DMS 273 treated with DMSO at 0.1 percent for 48 hours (cell line): ENCODE data around the gene PRKCA.
"Not testable (repeated sequence)": the region's sequence is repeated elsewhere in the genome, so short reads cannot be mapped to it uniquely, and the experiment has no call there.

Experiments
- DNase-seq: peaks from one replicate; lab custom pipeline; 2025; lab: John Stamatoyannopoulos, UW

PRKCA gene

DNA sequence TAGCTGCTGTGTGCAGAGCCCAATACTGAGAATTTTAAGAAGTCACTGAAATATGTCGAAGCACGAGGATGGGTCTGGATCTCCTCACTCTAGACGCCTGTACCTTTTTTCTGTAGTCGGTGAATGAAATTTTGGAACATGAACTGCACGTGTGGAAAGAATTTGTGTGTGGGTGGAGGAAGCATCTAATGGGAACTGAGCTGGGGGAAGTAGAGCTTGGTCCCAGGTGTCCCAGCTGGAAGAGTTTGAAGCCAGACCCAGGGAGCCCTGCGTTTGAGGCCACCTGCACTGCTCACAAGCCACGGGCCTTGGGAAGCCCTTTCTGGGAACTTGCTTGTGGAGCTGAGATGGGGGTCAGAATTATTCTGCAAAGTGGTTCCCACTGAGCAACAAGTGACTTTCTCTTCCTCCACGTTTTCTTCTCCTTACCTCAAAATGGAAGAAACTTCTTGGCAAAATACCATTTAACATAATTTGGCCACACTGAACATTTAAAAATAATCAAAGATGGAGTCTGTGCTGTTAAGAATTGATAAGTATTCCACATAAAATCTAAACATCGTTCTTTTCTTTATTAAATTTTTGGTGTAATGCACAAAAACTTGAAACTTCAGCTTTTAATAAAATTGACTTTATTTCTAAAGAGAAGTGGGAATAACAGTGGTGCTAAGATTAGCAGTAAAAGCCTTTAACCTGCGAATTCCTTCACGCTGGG lies 163.8 kb downstream of the PRKCA start:
- DNase-seq = no peak

DNA sequence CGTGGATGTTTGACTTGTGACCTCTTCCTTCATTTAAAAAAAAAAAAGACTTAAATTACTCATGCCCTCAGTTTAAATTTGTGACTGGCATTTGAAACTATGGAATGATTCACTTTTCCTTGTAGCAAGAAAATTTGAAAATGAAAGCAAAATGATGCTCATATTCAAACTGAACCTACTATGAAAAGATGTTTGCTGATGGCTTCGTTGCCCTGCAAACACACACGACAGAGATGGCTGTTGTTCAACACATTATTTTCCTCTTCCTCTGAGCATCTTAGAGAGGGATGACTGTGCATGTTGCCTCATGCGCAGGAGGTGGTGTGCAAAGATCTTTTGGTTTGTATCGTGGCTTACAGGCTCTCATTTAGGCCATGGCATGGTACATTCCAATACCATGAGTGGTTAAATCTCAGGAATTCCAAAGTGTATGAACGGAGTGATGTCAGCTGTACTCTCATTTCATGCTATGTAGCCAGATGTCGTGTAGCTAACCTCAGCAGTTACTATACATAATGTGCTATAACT lies 164.5 kb downstream of the PRKCA start:
- DNase-seq = no peak

DNA sequence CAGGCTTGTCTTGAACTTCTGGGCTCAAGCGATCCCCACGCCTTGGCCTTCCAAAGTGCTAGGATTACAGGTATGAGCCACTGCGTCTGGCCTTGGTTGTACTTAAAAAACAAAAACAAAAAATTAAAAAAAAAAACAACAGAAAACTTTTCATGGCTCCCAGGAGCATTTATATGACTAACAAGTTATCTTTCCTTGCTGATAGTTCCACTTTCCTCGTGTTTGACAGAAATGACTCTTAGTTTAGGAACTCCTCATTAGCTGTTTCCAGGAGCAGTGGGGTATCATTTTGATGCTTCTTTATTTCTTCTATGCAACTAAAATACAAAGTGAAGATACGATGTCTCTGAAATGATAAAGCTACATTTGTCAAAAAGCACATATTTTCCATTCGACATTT lies 165.4 kb downstream of the PRKCA start:
- no peak for DNase-seq

DNA sequence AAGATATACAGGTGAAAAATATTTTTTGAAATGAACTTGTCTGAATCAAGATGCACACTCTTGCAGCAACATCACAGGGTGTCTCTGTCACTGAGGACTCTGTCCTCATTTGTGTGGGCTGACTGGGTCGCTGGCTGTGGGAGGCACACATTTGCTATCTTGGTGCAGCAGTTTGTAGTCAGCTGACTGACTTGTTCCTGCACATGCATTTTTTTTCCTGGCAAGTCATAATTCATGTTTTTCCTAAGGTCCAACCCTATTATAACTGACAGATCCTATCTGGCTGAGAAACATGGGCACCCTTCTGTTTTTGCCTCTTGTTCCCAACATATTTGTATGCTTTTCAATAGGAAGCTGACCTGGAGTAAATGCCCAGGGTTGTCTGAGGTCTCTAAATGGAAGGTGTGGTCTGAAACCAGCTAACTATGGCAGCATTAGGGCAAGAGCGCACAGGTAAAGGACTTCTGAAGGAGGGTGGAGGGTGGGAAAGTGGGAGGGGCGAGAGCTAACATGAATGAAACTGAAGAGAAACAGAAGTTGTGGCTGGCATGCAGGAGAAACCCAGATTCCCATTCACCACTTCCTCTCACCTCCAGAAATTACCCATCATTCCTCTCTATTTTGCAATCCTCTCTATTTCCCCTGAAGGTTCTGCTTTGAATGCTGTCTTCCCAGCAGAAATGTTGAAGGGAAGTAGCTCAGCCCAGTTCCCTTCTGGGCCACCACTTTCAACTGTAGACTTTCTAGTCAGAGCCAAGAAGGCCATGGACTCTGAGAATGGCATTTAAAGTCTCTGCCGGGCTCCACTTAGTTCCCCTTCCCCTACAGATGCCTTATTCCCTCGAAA lies 166.1 kb downstream of the PRKCA start:
- no peak for DNase-seq

DNA sequence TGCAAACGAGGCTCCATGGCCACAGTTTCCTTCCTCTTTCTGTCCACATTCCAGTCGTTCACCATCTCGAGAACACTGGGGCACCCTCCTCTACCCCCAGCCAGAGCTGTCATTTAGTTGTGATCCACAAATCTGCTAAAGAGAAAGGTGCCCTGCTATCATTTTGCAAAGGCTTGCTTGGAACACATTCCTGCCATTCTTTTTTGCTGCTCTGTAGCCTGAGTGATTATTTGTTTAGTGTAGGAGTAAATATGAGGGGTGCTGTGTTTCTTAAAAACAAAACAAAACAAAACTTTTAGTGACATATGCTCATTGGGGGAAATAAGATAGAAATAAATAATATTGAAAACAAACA lies 166.7 kb downstream of the PRKCA start:
- DNase-seq = no peak

DNA sequence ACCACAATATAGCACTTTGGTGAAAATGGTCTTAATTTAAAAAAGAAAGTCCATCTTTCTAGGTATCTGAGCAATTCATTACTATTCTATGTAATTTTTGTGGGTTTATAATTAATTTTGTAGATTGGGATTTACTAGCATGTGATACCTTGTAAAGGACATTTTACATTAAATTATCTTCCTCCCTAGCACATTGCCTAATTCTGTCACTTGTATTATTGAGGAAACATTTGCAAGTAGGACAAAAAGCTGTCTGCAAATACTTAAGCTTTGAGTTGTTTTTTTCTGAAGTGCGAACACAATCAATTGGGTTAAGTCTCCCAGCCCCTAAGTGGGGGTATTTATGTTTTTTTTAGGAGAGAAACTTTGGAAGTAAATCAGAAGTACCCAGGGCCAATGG lies 167.0 kb downstream of the PRKCA start:
- no peak for DNase-seq

DNA sequence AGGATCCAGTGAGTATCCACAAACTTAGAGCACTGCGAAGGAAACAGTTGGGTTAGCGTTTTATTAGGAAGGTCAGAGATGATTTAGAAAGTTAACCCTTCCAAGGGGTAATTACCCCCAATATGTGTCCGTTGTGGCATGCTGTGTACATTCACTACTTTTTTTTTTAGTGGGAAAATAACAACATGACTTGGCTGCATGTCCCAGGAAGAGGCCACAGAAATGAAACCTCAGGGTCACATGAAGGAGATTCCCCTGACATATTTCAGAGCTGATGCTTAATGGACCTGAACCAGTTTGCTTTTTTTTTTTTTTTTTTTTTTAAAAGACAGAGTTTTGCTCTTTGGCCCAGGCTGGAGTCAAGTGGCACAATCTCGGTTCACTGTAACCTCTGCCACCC lies 167.5 kb downstream of the PRKCA start:
- DNase-seq = no peak

DNA sequence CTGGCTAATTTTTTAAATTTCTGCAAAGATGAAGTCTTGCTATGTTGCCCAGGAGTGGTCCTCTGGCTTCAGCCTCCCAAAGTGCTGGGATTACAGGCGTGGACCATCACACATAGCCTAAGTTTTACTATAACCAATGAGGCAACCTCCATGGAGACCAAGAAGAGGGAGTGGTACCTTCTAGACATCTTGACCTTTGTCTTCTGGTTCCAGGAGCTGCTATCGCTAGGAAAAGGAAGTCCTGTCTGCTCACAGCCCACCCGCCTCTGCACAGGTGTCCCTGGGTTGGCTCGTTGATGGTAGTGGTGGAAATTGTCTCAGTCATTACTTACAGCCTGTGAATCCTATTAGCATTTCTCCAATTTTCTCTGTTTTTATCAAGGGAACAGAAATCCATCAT lies 169.7 kb downstream of the PRKCA start:
- DNase-seq = no peak

DNA sequence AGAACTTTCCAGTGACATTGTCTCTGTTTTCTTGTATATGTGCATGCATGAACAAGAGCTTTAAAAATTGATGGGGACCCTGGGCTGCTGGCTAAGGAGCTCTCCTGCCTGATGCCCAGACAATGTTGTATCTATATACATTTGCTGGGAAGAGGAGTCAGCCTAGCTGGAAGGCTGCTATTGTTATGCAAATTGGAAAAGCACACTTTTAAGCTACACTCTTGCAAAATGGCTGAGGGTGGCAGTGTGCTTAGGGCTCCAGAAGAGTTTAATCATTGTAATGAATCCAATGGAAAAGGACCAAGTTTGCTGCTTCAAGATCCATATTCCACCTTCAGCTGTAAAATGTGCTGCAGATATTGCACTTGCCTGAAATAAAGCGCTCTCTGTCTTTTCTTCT lies 171.8 kb downstream of the PRKCA start:
- no peak for DNase-seq

DNA sequence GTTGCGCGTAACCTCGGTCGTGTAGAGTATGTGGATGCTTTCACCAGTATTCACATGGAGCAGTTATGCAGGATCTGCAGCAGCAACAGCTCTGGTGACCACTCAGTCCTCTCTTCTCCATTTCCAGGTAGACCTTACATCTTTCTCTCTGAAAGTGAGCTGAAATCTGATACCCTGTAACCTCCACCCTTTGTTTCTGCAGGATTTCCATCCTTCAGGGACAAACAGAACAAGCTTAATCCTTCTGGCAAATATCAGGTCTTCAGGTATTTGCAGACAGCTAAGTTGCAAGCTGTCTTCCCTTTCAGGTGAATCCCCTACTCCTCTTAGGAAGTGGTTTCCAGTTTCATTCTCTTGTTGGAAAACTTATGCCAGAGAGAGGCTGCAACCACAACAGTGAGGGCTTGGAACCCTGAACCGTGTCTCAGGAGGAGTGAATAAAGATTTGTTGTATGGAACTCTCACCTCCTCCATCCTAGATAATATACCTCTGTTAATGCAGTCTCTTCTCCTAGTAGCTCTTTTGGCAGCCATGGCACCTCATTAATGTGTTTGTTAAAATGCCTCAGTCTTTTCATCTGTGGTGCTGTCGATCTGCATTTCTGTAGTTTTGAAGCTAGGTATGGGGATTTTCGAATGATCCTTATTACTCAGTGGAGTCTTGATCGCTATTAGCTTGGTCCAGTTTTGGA lies 172.5 kb downstream of the PRKCA start:
- no peak for DNase-seq

DNA sequence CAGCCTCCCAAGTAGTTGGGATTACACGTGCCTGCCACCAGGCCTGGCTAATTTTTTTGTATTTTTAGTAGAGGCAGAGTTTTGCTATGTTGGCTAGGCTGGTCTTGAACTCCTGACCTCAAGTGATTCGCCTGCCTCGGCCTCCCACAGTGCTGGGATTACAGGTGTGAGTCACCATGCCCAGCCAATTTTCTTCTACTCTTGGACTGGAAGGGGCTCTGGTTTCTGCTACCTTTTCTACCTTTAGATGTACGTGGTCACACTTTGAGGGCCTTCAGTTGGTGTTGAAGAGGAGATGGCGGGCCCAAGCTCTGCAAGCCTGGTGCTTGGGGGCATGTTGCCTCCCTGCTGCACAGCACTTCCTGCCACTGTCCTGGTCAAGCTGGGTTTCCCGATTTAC lies 173.6 kb downstream of the PRKCA start:
- DNase-seq = no peak

DNA sequence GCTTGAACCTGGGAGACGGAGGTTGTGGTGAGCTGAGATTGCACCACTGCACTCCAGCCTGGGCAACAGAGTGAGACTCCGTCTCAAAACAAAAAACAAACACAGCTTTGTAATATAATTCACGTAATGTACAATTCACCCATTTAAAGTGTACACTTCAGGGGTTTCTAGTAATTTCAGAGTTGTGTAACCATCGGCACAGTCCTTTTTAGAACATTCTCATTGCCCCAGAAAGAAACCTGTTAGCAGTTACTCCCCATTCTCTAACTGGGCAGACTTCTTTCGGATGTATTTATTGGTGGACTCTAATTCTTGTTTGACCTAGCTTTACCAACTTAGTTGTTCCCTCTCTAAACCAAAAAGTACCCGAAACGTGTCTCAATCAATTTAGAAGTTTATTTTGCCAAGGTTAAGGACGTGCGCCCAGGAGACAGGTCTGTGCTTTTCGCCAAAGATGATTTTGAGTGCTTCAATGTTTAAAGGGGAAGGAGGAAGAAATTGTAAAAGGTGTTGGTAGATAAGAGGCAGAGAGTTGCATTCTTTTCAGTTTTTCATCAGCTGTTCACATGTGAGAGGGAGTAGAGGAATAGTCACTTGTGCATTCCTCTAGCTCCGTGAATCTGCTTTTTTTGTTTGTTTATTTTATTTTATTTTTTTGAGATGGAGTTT lies 175.3 kb downstream of the PRKCA start:
- no peak for DNase-seq

DNA sequence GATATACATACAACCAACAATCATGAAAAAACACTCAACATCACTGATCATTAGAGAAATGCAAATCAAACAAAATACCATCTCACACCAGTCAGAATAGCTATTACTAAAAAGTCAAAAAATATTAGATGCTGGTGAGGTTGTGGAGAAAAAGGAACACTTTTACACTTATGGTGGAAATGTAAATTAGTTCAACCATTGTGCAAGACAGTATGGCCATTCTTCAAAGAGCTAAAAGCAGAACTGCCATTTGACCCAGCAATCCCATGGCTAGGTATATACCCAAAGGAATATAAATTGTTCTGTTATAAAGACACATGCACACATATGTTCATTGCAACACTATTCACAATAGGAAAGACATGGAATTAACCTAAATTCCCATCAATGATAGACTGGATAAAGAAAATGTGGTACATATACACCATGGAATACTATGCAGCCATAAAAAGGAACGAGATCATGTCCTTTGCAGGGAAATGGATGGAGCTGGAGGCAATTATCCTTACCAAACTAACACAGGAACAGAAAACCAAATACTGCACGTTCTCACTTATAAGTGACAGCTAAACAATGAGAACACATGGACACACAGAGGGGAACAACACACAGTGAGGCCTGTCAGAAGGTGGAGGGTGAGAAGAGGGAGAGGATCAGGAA lies 176.9 kb downstream of the PRKCA start:
- not testable (repeated sequence) for DNase-seq

DNA sequence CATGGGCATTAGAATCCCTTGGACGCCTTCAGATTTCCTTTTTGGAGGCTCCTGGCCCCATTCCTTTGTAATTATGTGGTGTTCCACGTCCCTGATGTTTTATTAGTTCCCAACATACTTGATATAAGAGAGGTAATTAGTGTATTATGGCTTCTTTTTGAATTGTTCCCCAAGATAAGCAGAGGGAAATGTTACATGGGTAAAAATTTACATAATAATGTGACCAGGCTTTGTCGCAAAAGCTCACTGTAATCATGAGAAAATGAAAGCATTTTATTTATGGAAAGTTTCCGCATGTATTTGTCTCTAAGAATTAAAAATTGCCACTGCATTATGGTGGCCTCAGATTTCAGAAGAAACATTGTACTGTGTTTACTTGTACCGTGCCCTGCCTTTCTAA lies 177.8 kb downstream of the PRKCA start:
- DNase-seq = no peak

DNA sequence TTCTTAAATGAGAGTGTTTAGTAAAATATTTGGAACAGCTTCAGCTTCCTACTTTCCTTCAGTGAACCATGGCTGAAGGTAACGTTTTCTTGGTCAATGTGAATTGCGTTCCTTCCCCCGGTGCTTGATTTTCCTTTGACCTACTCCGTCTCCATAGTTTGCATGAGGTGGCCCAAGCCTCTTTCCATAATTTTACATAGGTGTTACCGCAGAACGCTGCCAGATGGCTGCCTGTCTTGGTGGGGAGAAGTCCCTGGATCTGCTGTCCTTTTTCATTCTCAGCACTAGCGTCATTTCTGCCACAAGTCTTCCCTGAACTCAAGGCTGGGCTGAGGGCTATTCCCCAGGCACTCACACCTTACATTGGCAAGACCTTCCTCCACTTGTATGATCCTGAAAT lies 178.4 kb downstream of the PRKCA start:
- no peak for DNase-seq

DNA sequence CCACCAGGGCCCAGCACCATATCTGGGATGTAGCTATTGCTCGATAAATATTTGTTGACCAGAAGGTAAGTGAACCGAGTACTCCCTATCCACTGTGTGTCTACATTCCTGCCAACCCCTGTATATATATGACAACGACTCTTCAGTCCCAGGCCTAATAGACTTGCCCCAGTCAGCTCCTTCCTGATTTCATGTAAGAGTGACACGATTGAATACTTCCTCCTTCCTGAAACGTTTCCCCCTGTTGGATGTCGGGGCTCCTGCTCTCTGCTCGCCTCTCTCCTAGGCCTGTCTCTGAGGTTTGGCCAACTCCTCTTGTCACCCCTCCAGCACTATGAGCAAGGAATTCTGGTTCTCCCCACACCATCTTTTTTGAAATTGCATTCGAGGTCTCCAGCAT lies 178.9 kb downstream of the PRKCA start:
- no peak for DNase-seq

DNA sequence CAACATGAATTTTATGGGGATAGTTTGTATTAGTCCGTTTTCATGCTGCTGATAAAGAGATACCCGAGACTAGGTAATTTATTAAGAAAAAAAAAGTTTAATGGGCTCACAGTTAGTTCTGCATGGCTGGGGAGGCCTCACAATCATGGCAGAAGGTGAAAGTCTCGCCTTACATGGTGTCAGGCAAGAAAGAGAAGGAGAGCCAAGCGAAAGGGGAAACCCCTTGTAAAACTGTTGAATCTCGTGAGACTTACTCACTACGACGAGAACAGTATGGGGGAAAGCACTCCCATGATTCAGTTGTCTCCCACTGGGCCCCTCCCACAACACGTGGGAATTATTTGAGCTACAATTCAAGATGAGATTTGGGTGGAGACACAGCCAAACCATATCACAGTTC lies 181.5 kb downstream of the PRKCA start:
- no peak for DNase-seq

DNA sequence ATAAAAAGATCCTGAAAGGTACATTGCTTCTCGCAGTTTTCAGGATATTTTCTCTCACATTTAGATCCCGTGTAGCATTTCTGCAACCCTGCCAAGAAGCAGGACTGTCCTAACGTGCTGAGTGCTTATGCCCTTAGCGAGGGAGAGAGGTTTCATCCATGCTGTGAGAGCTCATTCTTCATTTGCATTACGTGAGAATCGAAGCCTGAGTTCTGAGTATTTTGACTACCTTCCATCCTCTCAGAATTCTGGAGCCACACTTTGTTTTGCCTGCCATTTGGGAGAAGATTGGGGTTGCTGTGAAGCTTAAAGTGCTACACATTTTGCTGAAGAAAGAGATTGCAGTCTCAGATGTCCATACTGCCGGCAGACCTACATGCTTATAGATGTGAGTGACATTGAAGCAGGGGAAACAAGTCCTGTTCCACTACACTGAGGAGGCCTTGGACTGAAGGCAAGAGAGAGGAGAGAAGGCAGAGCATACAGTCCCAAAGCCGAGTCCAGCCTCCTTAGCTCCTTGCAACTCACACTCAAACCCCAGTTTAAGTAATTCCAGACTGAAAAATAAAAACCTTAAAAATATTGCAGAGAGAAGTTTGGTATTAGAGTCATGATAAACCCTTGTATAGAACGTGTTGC lies 183.0 kb downstream of the PRKCA start:
- no peak for DNase-seq

DNA sequence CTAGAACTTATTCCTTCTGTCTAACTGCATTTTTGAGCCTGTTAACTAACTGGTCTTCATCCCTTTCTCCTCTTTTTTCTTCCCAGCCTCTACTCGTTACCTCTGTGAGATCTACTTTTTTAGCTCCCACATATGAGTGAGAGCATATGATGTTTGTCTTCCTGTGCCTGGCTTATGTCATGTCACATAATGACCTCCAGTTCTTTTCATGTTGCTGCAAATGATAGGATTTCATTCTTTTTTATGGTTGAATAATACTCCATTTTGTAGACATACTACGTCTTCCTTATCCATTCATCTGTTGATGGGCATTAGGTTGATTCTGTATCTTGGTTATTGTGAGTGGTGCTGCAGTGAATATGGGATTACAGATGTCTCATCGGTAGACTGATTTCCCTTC lies 184.7 kb downstream of the PRKCA start:
- DNase-seq = no peak

DNA sequence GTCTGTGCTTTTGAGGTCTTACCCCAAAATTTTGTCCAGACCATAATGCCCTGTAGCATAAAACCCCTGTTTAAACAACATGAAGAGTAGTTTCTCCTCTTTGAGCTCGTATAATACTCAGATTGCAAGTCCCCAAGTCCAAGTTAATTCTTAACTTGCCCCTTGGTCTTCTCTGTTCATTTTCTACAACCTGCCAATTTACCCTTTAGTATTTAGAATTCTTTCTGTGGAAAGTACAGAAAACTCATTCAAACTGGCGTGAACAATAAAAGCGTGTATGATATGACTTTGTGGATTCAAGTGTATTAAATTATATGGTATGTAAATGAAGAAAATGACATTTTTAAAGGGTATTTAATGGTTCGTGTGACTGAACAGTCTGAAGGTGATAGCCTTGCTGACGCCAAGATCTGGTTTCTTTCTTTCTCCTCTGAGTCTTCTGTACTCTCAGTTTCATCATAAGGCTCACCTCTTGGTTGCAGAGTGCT lies 185.6 kb downstream of the PRKCA start:
- no peak for DNase-seq

DNA sequence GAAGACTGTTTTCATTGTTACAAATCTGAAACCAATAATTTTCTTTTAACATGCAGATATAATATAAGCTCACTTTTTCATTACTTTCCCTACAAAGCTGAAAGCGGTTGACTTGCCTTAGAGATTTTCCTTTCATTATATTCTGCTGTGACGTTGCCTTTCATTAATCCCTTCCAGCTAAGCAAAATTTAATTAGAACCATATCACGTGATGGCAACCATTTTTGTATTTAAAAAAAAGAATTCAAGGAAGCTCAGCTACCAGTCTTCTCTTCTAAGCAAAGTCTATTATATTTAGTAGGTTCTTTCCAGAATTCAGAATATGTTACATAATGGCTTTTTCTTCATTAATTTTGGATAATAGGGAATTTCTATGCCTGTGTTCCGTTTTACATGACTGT lies 186.5 kb downstream of the PRKCA start:
- DNase-seq = no peak
